WTC11 (cell line): ENCODE results near the gene ACOT13. TPM values are rescaled to one million over a fixed set of nuclear protein-coding genes. Genes with fewer than 3 reads are reported as not detected.

Source experiments
- ATAC-seq: fragments of 200-7000 bp; cut with Tn5 transposase; 2 replicates; pipeline ENCODE4 v1.10.0; 2021; ENCODE audit warnings: mild to moderate bottlenecking, moderate library complexity
- CTCF ChIA-PET: fragments of 300-600 bp; sonication (Branson Sonifier 250); formaldehyde crosslinking; loops from one replicate; lab custom pipeline; 2021; ENCODE audit warnings: antibody characterized with exemption; lab: Charles Lee
- POLR2A ChIA-PET: fragments of 350-600 bp; sonication (Branson Sonifier 250); formaldehyde crosslinking; loops from one replicate; lab custom pipeline; 2021; ENCODE audit warnings: antibody characterized with exemption; lab: Charles Lee
- DNase-seq: peaks from one replicate; pipeline ENCODE4 v3.0.0; 2021; ENCODE audit warnings: low spot score
- H3K27ac Mint-ChIP-seq: 2 replicates; pipeline ENCODE4 v1.8.0; 2021; ENCODE audit warnings: mixed read lengths
- H3K27me3 Mint-ChIP-seq: 2 replicates; pipeline ENCODE4 v1.8.0; 2021; ENCODE audit warnings: low read depth, mild to moderate bottlenecking, moderate library complexity, mixed read lengths
- H3K36me3 Mint-ChIP-seq: 2 replicates; pipeline ENCODE4 v1.8.0; 2021; ENCODE audit warnings: mixed read lengths
- H3K4me1 Mint-ChIP-seq: 2 replicates; pipeline ENCODE4 v1.8.0; 2022; ENCODE audit warnings: mixed read lengths
- H3K4me3 Mint-ChIP-seq: 2 replicates; pipeline ENCODE4 v1.8.0; 2021; ENCODE audit warnings: mild to moderate bottlenecking, moderate library complexity, mixed read lengths
- H3K9me3 Mint-ChIP-seq: 2 replicates; pipeline ENCODE4 v1.8.0; 2021; ENCODE audit warnings: mixed read lengths
- CREM ChIP-seq: sonication (generic); formaldehyde crosslinking; IDR thresholded peaks from 2 replicates; pipeline ENCODE4 v1.8.1; 2022; ENCODE audit warnings: mild to moderate bottlenecking, missing genetic modification reagents, moderate library complexity
- HMGXB4 ChIP-seq: sonication (generic); formaldehyde crosslinking; IDR thresholded peaks from 2 replicates; pipeline ENCODE4 v1.8.1; 2023; ENCODE audit warnings: mild to moderate bottlenecking, moderate library complexity, missing genetic modification reagents
- IRF2 ChIP-seq: sonication (generic); formaldehyde crosslinking; IDR thresholded peaks from 2 replicates; pipeline ENCODE4 v1.8.0; 2022; ENCODE audit warnings: low read depth, missing genetic modification reagents, borderline replicate concordance
- JUN ChIP-seq: sonication (generic); formaldehyde crosslinking; IDR thresholded peaks from 2 replicates; pipeline ENCODE4 v1.8.0; 2023; ENCODE audit warnings: mild to moderate bottlenecking, missing genetic modification reagents
- MLX ChIP-seq: sonication (generic); formaldehyde crosslinking; IDR thresholded peaks from 2 replicates; pipeline ENCODE4 v1.8.1; 2023; ENCODE audit warnings: mild to moderate bottlenecking, missing genetic modification reagents, moderate library complexity
- MYBL2 ChIP-seq: sonication (generic); formaldehyde crosslinking; IDR thresholded peaks from 2 replicates; pipeline ENCODE4 v1.8.1; 2023; ENCODE audit warnings: mild to moderate bottlenecking, moderate library complexity, missing genetic modification reagents
- NFE2L1 ChIP-seq: sonication (generic); formaldehyde crosslinking; IDR thresholded peaks from 2 replicates; pipeline ENCODE4 v1.8.1; 2023; ENCODE audit warnings: missing genetic modification reagents
- SMAD3 ChIP-seq: sonication (generic); formaldehyde crosslinking; IDR thresholded peaks from 2 replicates; pipeline ENCODE4 v1.8.0; 2022; ENCODE audit warnings: missing genetic modification reagents, mild to moderate bottlenecking, borderline replicate concordance
- SOX15 ChIP-seq: fragments of 250-450 bp; sonication (Bioruptor Pico); IDR thresholded peaks from 2 replicates; pipeline ENCODE4 v1.9.0; 2021; ENCODE audit warnings: mild to moderate bottlenecking
- ZNF232 ChIP-seq: sonication (generic); formaldehyde crosslinking; IDR thresholded peaks from 2 replicates; pipeline ENCODE4 v1.8.0; 2022; ENCODE audit warnings: mild to moderate bottlenecking, missing genetic modification reagents
- ZNF263 ChIP-seq: sonication (generic); formaldehyde crosslinking; IDR thresholded peaks from 2 replicates; pipeline ENCODE4 v1.8.1; 2022; ENCODE audit warnings: low read depth, mild to moderate bottlenecking, moderate library complexity, missing genetic modification reagents
- ZNF317 ChIP-seq: sonication (generic); formaldehyde crosslinking; IDR thresholded peaks from 2 replicates; pipeline ENCODE4 v1.8.1; 2023; ENCODE audit warnings: low read depth, mild to moderate bottlenecking, moderate library complexity, missing genetic modification reagents, borderline replicate concordance
- total RNA-seq: library from RNA; stranded (reverse); gene quantifications from 3 replicates; pipeline ENCODE4 v1.2.3, GENCODE V29; 2021
- TF ChIP-seq, protein P1 (sequence below): sonication (generic); formaldehyde crosslinking; IDR thresholded peaks from 2 replicates; pipeline ENCODE4 v1.8.0; 2023; ENCODE audit warnings: missing genetic modification reagents, mild to moderate bottlenecking, borderline replicate concordance
- TF ChIP-seq, protein P2 (sequence below): fragments of 250-450 bp; sonication (Bioruptor Pico); IDR thresholded peaks from 2 replicates; pipeline ENCODE4 v2.1.2; 2022; ENCODE audit warnings: mild to moderate bottlenecking, moderate library complexity
- TF ChIP-seq, protein P3 (sequence below): sonication (generic); formaldehyde crosslinking; IDR thresholded peaks from 2 replicates; pipeline ENCODE4 v1.8.0; 2022; ENCODE audit warnings: mild to moderate bottlenecking, missing genetic modification reagents

The ACOT13 gene
- total RNA-seq, 1 experiment from 2014 or later = 54.0 TPM

- TF ChIP-seq, protein P1, sequence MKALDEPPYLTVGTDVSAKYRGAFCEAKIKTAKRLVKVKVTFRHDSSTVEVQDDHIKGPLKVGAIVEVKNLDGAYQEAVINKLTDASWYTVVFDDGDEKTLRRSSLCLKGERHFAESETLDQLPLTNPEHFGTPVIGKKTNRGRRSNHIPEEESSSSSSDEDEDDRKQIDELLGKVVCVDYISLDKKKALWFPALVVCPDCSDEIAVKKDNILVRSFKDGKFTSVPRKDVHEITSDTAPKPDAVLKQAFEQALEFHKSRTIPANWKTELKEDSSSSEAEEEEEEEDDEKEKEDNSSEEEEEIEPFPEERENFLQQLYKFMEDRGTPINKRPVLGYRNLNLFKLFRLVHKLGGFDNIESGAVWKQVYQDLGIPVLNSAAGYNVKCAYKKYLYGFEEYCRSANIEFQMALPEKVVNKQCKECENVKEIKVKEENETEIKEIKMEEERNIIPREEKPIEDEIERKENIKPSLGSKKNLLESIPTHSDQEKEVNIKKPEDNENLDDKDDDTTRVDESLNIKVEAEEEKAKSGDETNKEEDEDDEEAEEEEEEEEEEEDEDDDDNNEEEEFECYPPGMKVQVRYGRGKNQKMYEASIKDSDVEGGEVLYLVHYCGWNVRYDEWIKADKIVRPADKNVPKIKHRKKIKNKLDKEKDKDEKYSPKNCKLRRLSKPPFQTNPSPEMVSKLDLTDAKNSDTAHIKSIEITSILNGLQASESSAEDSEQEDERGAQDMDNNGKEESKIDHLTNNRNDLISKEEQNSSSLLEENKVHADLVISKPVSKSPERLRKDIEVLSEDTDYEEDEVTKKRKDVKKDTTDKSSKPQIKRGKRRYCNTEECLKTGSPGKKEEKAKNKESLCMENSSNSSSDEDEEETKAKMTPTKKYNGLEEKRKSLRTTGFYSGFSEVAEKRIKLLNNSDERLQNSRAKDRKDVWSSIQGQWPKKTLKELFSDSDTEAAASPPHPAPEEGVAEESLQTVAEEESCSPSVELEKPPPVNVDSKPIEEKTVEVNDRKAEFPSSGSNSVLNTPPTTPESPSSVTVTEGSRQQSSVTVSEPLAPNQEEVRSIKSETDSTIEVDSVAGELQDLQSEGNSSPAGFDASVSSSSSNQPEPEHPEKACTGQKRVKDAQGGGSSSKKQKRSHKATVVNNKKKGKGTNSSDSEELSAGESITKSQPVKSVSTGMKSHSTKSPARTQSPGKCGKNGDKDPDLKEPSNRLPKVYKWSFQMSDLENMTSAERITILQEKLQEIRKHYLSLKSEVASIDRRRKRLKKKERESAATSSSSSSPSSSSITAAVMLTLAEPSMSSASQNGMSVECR (CRISPR knock-in tag) = no peak
- TF ChIP-seq SOX15 (CRISPR knock-in tag) (no peak), CREM (CRISPR knock-in tag) (no peak)
- TF ChIP-seq, all 79 proteins: peak for 0
Observed at GRCh38 chr6:24699521-24700359, 32.9 kb downstream of the ACOT13 start (continued).

DNA sequence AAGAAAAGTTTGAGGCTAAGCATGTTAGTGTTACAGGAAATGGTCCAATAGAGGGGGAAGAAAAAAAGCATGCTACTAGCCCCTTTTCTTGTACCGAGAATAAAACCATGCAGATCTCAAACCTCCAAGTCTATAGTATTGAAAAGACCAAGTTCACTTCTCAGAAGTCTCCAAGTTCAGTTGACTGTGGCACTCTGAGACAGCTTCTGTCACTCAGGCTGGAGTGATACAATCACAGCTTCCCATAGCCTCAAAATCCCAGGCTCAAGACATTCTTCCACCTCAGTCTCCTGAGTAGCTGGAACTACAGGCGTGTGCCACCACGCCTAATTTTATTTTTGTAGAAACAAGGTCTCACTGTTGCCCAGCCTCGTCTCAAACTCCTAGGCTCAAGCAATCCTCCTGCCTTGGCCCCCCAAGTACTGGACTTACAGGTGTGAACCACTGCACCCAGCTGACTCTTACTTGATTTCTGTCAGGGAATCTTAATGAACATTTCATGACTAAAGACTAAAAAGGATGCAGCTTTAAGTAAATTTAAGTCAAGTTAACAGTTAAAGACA lies 35.9 kb downstream of the ACOT13 start:
- Mint-ChIP-seq H3K4me1 (peaks cover 6% of the 10 kb centered on the region), H3K27me3 (no peaks in the 10 kb centered on the region), H3K36me3 (peaks cover 67% of the 10 kb centered on the region), H3K9me3 (no peaks in the 10 kb centered on the region), H3K4me3 (no peak overlapping the region), H3K27ac (peak overlapping the region; percentile 64)
- CTCF ChIA-PET = interaction anchor here (1.0 to 2.5 kb wide), 6 partner anchors 119 to 368 kb away, joined by 3 to 7 read pairs (median 4); no protein-coding TSS in a partner anchor
- POLR2A ChIA-PET = interaction anchor here (0.9 to 1.4 kb wide), 4 partner anchors 19 to 208 kb away, joined by 3 read pairs; partner anchors contain the start of genes ACOT13, ALDH5A1 and TDP2
- DNase-seq (no peak), ATAC-seq (no peak)
- TF ChIP-seq ZNF232 (CRISPR knock-in tag) (no peak), ZNF263 (no peak), ZNF317 (no peak), MYBL2 (no peak), IRF2 (no peak), HMGXB4 (CRISPR knock-in tag) (no peak), SMAD3 (CRISPR knock-in tag) (no peak), JUN (CRISPR knock-in tag) (no peak), NFE2L1 (CRISPR knock-in tag) (no peak)
- TF ChIP-seq, protein P2, sequence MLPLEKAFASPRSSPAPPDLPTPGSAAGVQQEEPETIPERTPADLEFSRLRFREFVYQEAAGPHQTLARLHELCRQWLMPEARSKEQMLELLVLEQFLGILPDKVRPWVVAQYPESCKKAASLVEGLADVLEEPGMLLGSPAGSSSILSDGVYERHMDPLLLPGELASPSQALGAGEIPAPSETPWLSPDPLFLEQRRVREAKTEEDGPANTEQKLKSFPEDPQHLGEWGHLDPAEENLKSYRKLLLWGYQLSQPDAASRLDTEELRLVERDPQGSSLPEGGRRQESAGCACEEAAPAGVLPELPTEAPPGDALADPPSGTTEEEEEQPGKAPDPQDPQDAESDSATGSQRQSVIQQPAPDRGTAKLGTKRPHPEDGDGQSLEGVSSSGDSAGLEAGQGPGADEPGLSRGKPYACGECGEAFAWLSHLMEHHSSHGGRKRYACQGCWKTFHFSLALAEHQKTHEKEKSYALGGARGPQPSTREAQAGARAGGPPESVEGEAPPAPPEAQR (CRISPR knock-in tag) = no peak
- TF ChIP-seq, protein P3, sequence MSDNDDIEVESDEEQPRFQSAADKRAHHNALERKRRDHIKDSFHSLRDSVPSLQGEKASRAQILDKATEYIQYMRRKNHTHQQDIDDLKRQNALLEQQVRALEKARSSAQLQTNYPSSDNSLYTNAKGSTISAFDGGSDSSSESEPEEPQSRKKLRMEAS = no peak

GRCh38 chr6:24704468-24704867 lies 37.6 kb downstream of the ACOT13 start:
- no peaks in the 10 kb centered on the region for H3K27me3 Mint-ChIP-seq
- H3K27ac Mint-ChIP-seq = no peak overlapping the region
- no peak overlapping the region for H3K4me3 Mint-ChIP-seq
- H3K36me3 Mint-ChIP-seq = peaks cover 71% of the 10 kb centered on the region
- DNase-seq (no peak), ATAC-seq (no peak)
- CTCF ChIA-PET = interaction anchor here (2.4 kb wide), 1 partner anchor 123 kb away, joined by 11 read pairs; no protein-coding TSS in a partner anchor
- peaks cover 6% of the 10 kb centered on the region for H3K4me1 Mint-ChIP-seq
- no peaks in the 10 kb centered on the region for H3K9me3 Mint-ChIP-seq
- TF ChIP-seq MLX (CRISPR knock-in tag) = no peak
- TF ChIP-seq, all 79 proteins: peak for 0
- POLR2A ChIA-PET = interaction anchor here (1.4 kb wide), 1 partner anchor 38 kb away, joined by 3 read pairs; the partner anchor contains the start of genes ACOT13 and TDP2
